GM18508 (cell line): Measurements from ENCODE around the gene PKD1L1.

Experiments used
- ATAC-seq: cut with Tn5 transposase; IDR thresholded peaks from one replicate; pipeline ENCODE4 v1.9.1; 2021; ENCODE audit warnings: moderate number of reproducible peaks; ENCODE audit not compliant: insufficient read depth, unreplicated experiment

PKD1L1 gene

DNA sequence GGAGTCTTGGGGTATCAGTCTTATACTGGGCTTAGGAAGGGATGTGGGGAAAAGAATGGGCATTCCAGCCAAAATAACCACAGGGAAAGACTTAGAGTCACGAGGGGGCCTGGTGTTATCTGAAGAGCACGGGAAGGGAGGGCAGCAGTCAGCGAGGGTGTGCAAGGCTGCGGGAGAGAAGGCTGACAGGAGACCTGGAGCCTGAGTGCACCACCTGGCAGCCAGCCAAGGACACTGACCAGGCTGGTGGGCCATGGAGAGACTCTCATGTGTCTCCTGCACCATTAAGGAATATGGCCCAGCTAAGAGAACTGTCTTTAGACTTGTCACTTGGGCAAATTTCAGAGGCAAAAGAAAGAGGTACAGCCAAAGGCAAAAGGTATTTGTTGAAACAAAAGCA is 69.6 kb downstream of the PKD1L1 start:
- no peak for ATAC-seq

- ATAC-seq: no peak
Measured at GRCh38 chr7:47877336-47877735, 70.9 kb downstream of the PKD1L1 start.

DNA sequence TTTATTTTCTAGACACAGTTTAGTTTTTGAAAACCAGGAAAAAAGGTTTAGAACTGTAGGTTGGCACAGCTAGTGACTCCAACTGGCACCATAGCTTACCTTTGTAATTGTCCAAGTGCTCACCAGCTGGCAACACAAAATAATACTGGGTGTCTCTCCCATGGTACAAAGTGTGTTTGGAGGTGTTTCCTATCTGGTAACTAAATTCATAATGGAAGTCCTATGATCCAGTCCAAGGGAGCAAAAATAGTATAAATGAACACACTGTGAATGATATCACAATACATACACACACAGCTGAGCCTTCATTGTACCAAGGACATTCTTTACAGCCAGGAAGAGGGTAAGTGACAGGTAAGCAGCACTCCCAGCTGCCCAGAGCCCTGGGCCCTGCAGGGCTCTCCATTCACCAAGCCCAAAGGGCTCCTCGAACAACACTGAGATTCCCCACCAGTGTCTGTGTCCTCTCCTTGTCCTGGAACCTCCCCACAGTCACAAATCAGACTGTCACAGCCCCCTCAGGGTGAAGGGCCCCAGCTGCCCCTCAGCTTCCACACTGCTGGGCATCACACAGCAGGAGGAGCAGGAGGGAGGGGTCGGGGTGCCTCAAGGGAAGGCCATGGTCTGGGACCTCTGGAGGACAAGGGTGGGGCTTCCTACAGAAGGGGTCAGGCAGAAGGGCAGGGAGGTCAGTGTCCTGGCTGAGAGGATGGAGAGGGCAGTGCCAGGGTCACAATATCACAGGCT is 72.1 kb downstream of the PKD1L1 start:
- no peak for ATAC-seq

- ATAC-seq: no peak
Measured at GRCh38 chr7:47875406-47875805, 72.9 kb downstream of the PKD1L1 start.

GRCh38 chr7:47873762-47874161 is 74.5 kb downstream of the PKD1L1 start:
- ATAC-seq: no peak

- ATAC-seq: no peak
Measured at GRCh38 chr7:47867286-47867685, 81.0 kb downstream of the PKD1L1 start.

GRCh38 chr7:47866120-47866519 is 82.1 kb downstream of the PKD1L1 start:
- ATAC-seq: no peak

GRCh38 chr7:47852330-47853245 is 95.7 kb downstream of the PKD1L1 start:
- ATAC-seq: no peak

DNA sequence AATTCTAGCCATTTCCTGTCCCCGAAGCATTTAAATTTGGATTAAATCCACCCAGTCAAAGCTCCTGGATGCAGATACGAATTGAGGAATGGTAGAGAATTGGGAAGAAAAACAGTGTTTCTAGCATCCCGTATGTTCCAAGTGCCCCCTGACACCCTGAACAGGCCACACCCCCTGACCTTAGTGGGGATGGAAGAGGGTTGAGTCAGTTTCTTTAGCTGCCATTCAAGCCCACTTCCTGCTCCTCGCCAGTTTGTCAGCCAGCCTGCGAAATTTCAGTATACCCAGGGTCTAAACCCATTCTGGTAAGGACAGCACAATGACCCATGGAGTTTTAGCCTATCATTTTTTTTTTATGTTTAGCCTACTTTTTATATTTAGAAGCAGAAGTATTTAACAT is 101.1 kb downstream of the PKD1L1 start:
- ATAC-seq: no peak

DNA sequence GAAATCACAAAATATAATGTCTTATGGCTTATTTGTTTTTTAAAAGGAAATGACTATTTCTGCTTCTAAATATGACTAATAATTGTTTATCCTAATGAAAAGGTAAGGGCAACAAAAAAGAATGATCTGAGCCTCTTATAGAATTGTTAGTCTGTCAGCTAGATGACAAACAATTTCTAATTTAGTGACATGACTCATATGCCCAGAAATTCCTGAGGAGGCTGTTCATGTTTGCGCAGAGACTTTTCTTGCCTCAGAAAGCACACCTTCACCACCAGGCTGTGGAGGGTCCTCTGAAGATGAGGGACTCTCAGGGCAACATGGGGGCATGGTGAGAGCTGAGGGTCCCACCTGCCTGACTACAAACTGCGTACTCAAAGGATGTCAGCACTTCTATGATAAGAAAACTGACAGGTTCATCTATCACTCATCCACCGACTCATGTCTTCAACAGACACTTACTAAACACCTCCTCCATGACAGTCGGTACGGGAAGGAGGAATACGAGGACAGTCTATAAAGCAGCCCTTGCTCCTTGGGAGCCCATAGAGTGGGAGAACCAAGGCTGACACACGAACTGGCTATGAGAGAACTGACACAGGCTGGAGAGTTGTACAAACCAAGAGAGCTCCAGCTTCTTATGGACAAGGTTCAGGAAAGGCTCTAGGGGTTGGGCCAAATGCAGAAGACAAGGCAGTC is 102.0 kb downstream of the PKD1L1 start:
- ATAC-seq: no peak

DNA sequence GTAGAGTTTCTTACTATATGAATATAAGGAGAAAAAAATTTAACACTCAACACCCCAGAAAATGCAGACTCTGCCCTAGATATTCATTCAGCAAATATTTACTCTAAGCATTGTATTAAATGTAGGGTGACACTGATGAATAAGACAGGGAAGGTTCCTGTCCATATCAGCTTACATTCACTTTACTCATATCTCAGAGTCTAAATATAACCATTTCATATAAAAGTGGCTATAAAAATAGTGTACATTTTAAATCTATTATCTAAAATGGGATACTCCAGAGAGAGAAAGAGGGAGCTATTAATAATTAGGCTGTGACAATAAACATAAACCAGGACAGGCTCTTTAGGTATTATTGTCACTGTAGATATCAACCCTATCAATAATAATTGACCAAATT is 104.0 kb downstream of the PKD1L1 start:
- no peak for ATAC-seq

- no peak for ATAC-seq
Measured at GRCh38 chr7:47843291-47843690, 105.0 kb downstream of the PKD1L1 start.

DNA sequence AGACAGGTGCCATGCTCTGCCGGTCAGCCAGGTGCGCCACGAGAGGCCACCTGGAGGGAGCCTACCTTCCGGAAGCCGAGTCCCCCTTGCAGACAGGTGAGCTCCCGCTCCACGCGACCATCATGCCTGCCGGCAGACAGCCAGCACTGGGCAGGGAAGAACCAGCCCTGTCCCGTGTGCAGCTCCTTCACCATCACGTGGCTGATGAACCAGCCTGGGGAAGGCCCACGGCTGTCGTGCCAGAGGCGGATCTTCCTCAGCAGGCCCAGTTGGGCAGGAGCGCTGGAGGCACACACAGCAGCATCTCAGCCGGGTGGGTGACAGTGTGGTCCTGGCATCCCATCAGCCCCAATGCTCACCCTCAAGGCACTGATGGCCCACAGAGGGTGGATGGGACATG is 108.9 kb downstream of the PKD1L1 start:
- ATAC-seq: no peak

- ATAC-seq: no peak
Measured at GRCh38 chr7:47837826-47838225, 110.4 kb downstream of the PKD1L1 start.

- no peak for ATAC-seq
Measured at GRCh38 chr7:47836503-47837202, 111.6 kb downstream of the PKD1L1 start.

- ATAC-seq: no peak
Measured at GRCh38 chr7:47836080-47836479, 112.2 kb downstream of the PKD1L1 start.

- ATAC-seq: no peak
Measured at GRCh38 chr7:47833211-47833610, 115.1 kb downstream of the PKD1L1 start.

DNA sequence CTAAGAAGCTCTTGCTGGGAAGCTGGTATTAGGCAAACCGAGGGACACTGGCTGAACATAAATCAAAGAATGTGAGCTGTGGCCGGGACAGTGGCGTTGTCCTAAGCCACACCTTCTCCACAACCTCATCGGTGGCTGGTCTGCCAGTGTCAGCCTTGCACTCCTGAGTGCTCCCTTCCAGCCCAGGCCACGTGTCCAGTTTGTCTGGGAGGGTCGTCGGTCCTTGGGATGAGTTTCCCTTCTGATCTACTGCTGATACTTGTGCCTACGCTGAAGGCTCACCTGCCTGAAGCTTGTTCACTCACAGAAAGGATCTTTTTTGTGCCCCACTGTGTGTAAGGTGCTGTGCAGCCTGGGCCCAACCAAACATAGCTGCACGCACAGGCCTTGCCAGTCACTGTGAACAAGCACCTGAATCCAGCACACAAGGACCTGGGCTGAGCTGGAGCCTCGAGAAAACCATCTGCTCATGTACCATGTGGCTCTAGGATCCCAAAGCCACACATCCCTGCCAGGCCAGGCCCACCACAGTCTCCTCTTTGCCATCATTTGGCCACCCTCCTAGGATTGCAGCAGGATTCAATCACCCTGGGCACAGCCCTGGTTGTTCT is 116.1 kb downstream of the PKD1L1 start:
- no peak for ATAC-seq

DNA sequence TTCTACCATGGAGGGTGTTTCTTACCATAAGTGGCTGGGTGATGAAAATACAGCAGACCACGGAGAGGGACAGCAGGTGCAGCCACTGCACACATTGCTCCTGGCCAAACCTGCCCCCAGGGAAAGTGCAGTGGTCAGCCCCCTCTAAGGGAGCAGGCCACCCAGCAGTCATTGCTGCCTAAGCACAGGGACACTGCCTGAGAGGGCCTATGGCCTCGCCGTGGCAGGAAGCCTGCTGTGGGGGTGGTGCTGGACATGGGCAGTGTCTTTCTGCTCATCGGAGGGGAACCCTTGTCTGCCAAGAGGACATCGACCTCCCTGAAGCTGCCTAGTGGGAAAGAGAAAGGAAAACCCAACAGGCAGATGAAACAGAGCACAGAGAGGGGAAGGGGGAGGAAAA is 118.3 kb downstream of the PKD1L1 start:
- no peak for ATAC-seq

DNA sequence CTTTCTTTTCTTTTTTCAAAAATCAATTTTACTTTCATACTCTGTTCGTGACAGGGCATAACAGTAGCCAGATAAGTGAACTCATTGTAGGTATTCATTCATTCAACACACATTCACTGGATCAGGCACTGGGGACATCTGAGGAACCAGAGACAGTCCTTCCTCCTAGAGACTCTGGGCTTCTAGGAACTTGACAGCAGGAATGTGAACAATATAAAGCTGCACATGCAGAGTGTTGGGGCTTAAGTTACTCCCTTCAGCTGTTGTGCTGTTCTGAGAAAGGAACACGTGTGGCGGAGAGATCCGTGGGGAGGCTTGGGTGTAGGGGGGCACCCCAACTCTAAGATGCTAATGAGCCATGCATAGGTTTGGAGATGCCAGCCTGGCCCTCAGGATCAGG is 120.4 kb downstream of the PKD1L1 start:
- no peak for ATAC-seq
